Measurements from ENCODE around the gene RASA3. TPM values are rescaled to one million over a fixed set of nuclear protein-coding genes. Genes with fewer than 3 reads are reported as not detected.

RASA3 gene
- total RNA-seq, 1 donor from 2014 or later: 11.2 TPM

- DNase-seq: peak; percentile 31
- ATAC-seq (ENCODE audit: poor library complexity): no peak
- intact Hi-C loops (cut with DNase I): no loop called here
These were observed 76.0 kb downstream of the RASA3 start for GRCh38 chr13:114056205-114057013.

- DNase-seq: peak; percentile 42
- no peak for ATAC-seq (ENCODE audit: poor library complexity)
- intact Hi-C loops (cut with DNase I): no loop called here
These were observed 76.7 kb downstream of the RASA3 start for GRCh38 chr13:114055766-114056165.

- ATAC-seq (ENCODE audit: poor library complexity): no peak
- intact Hi-C loops (cut with DNase I): no loop called here
- peak; percentile 40 for DNase-seq
These were observed 77.5 kb downstream of the RASA3 start for GRCh38 chr13:114054830-114055439.

- intact Hi-C loops (cut with DNase I): no loop called here
- DNase-seq (peak; percentile 28), ATAC-seq (ENCODE audit: poor library complexity) (no peak)
These were observed 78.2 kb downstream of the RASA3 start for GRCh38 chr13:114054264-114054663.

GRCh38 chr13:114053026-114053425 lies 79.4 kb downstream of the RASA3 start:
- DNase-seq: peak; percentile 38
- ATAC-seq (ENCODE audit: poor library complexity): no peak
- intact Hi-C loops (cut with DNase I): no loop called here

- no peak for ATAC-seq (ENCODE audit: poor library complexity)
- peak; percentile 26 for DNase-seq
- intact Hi-C loops (cut with DNase I): no loop called here
These were observed 81.6 kb downstream of the RASA3 start for GRCh38 chr13:114050536-114051450.

GRCh38 chr13:114049626-114050101 lies 82.8 kb downstream of the RASA3 start:
- intact Hi-C loops (cut with DNase I): no loop called here
- ATAC-seq (ENCODE audit: poor library complexity): no peak
- DNase-seq: peak; percentile 28

GRCh38 chr13:114049026-114049425 lies 83.4 kb downstream of the RASA3 start:
- ATAC-seq (ENCODE audit: poor library complexity) (no peak), DNase-seq (peak; percentile 40)
- intact Hi-C loops (cut with DNase I): no loop called here

- ATAC-seq (ENCODE audit: poor library complexity): no peak
- intact Hi-C loops (cut with DNase I): no loop called here
- peak; percentile 46 for DNase-seq
These were observed 84.0 kb downstream of the RASA3 start for GRCh38 chr13:114048443-114048842.

- ATAC-seq (ENCODE audit: poor library complexity): no peak
- DNase-seq: peak; percentile 33
- intact Hi-C loops (cut with DNase I): no loop called here
These were observed 85.0 kb downstream of the RASA3 start for GRCh38 chr13:114047358-114047881.

- intact Hi-C loops (cut with DNase I): no loop called here
- ATAC-seq (ENCODE audit: poor library complexity): no peak
These were observed 85.9 kb downstream of the RASA3 start for GRCh38 chr13:114046431-114046975.

GRCh38 chr13:114045113-114045735 lies 87.2 kb downstream of the RASA3 start:
- DNase-seq: no peak
- intact Hi-C loops (cut with DNase I): no loop called here
- no peak for ATAC-seq (ENCODE audit: poor library complexity)

More at GRCh38 chr13:114046431-114046975, 85.9 kb downstream of the RASA3 start:
- DNase-seq: peak; percentile 17

GRCh38 chr13:114044486-114044885 lies 87.9 kb downstream of the RASA3 start:
- intact Hi-C loops (cut with DNase I): no loop called here
- DNase-seq: peak; percentile 42
- ATAC-seq (ENCODE audit: poor library complexity): no peak

- ATAC-seq (ENCODE audit: poor library complexity): peak; percentile 89
These were observed 88.9 kb downstream of the RASA3 start for GRCh38 chr13:114043421-114044053.

GRCh38 chr13:114042066-114042815 lies 90.2 kb downstream of the RASA3 start:
- ATAC-seq (ENCODE audit: poor library complexity): no peak
- intact Hi-C loops (cut with DNase I): no loop called here
- no peak for DNase-seq

More at GRCh38 chr13:114043421-114044053, 88.9 kb downstream of the RASA3 start:
- DNase-seq: peak; percentile 86
- intact Hi-C loops (cut with DNase I): no loop called here

GRCh38 chr13:114041493-114041892 lies 90.9 kb downstream of the RASA3 start:
- DNase-seq (peak; percentile 11), ATAC-seq (ENCODE audit: poor library complexity) (no peak)
- intact Hi-C loops (cut with DNase I): no loop called here
